Daoy (cell line): ENCODE measurements around the gene LHX1. TPM values are rescaled to one million over a fixed set of nuclear protein-coding genes. Genes with fewer than 3 reads are reported as not detected.
A peak's percentile ranks its signal among the peaks of the same experiment; 100 is the strongest.

Source experiments
- DNase-seq: peaks from one replicate; pipeline ENCODE4 v3.0.0-alpha.2; 2015; ENCODE audit warnings: low read depth
- total RNA-seq: library from RNA; depleted of rRNA; stranded (reverse); fragments of >200 nt; shearing (Covaris generic); gene quantifications from 2 replicates; pipeline ENCODE4 v1.2.3, GENCODE V29; 2014

Gene LHX1
- total RNA-seq, 1 experiment from 2014 or later, result 8.6 TPM

GRCh38 chr17:36921095-36921851, 16.0 kb upstream of the LHX1 start:
- peak; percentile 92 for DNase-seq

DNA sequence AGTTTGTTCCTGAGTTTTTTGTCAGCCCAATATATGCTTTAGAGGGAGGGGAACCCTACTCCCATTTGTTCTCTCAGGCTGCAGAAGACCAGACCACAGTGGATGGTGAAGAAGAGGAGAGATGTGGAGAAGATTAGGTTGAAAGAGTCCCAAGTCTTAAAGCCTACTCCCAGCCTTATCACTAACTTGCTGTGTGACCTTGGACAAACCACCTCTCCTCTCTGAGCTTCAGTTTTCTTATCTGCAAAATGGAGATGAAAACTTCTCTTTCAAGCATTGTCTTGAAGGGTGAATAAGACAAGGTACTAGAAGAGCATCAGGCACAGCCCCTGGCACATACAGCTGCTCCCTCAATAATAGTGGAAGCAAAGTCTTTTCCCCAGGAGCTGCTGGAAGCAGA, 15.1 kb upstream of the LHX1 start:
- DNase-seq, result no peak

- no peak for DNase-seq
Measured at GRCh38 chr17:36923814-36924221, 13.5 kb upstream of the LHX1 start.

DNA sequence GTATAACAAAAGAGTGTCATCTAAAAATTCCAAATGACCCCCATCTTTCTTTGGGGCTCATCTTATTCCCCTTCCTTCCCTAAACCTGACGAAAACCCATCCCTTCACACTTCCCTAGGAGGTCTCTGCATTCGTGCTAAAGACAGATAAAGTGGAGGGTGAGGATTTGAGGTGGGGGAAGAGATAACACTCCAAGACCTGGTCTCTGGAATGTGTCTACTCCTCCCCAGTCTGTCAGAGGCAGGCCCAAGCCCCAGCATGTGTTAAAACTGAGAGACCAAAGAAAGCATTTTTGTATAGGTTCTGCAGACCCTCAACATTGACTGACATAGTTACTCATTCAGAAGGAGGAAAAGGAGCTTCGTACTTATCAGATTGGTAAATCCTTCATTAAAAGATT, 11.0 kb upstream of the LHX1 start:
- DNase-seq, result no peak

GRCh38 chr17:36926701-36927100, 10.6 kb upstream of the LHX1 start:
- no peak for DNase-seq

DNA sequence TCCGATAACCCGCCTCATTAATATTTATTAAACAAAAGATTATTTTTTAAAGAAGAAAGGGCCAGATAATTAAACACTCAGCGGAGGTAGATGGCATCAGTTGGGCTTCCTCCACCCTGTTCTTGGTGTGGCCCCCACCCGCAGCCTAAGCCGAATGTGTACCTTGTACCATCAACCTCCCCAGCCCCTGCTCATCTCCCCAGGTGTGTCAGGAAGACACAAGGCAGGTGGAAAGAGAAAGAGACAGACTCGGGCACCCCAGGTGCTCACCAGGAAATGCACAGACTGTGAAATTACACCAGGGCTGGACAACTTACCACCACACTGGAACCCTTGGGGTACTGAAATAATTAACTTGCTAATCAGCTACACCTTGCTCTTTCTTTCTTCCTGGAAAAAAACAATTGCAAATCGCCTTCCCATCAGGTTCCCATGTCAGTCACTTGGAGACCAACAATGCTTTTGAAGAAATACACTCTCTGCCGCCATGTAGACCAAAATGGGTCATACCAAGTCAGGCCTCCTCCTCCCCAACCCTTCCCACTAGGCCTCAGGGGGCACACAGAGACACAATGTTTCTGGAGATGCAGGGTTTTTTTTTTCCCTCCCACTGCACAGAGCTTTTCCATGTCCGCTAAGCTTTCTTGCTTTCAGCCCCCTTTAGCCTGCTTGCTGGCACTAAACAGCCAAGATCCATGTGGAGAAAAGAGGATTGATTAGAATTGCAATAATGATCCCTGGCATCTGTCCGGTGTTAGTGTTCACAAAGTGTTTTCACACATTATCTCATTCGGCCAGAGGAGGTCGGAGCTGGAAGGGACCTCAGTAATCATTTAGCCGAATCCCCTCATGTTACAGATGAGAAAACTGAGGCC, 8.6 kb upstream of the LHX1 start:
- no peak for DNase-seq

DNA sequence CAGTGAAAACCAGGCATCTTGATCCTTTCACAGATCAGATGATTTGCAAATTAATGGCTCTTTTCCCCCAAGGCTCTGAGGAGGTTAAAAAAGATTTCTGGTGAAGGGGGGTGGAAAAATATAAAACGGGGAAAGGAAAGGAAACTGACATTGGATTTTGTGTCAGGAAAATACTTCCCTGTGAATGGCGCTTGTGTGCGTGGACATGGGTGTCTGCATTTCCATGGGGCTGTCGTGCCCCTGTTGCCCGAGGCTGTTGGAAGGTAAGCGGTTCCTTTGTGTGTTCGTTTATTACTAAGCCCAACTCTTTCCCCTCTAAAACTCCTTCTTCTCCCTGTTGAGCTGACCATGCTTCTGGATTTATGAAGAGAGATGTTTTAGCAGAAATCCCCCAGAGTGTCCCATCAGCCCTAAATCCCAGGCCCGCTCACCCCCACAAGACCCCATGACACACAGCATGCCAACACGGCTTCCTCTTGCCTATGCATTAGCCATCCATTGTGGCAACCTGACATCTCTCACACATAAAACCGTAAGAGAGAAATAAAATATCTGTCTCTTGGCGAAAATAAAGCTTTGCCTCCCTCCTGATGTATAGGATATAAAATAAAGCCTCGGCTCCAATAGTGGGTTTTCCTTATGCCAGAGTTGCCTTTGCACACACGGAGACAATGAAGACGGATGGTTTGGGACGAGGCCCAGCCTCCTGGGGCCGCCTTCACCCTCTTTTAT, 7.3 kb upstream of the LHX1 start:
- DNase-seq, result no peak

DNA sequence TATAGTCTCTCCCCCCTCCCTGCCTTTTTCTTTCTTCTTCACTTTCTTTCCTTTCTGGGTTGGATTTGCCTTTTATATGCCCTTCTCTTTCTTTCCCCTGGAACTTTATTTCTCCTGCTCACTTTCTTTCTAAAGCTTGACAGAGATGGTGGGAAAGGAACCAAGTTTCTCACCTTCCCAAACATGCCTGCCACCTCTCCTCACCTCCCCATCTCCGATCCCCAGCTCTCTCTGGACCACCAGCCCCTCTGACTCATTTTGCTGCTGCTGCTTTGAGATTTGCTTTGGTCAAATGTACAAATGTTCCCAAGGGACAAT, 6.7 kb upstream of the LHX1 start:
- no peak for DNase-seq

DNA sequence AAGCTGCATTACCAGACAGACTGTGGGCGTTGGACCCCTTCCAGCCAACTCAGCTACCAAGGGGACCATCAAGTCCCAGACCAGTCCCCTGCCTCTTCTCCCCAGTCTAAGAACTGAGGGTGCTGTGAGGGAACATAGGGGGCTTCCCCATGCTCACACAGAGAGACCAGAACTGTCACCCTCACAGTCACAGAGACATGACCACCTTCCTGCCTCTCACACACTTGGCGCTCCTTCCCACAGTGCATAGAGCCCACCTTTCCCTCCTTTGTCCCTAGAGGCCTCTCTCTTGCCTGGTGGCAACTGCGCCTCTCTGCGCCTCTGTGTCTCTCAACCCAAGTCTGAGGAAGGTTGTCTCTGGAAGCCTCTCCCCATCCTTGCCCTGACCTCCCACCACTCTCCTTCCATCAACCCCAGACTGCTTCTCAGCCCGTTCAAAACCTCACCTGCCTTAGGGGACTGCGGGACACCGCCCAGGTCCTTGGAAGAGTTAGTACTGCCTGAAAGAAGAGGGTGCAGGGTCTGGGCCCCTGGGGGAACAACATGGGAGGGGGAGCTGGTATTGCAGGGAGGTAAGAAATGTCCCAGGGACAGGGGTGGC, 6.1 kb upstream of the LHX1 start:
- no peak for DNase-seq

- no peak for DNase-seq
Measured at GRCh38 chr17:36931697-36932382, 5.4 kb upstream of the LHX1 start.

- DNase-seq, result no peak
Measured at GRCh38 chr17:36932383-36932693, 4.9 kb upstream of the LHX1 start.

GRCh38 chr17:36932694-36933511, 4.4 kb upstream of the LHX1 start:
- DNase-seq, result no peak

GRCh38 chr17:36933512-36934143, 3.6 kb upstream of the LHX1 start:
- DNase-seq, result no peak

DNA sequence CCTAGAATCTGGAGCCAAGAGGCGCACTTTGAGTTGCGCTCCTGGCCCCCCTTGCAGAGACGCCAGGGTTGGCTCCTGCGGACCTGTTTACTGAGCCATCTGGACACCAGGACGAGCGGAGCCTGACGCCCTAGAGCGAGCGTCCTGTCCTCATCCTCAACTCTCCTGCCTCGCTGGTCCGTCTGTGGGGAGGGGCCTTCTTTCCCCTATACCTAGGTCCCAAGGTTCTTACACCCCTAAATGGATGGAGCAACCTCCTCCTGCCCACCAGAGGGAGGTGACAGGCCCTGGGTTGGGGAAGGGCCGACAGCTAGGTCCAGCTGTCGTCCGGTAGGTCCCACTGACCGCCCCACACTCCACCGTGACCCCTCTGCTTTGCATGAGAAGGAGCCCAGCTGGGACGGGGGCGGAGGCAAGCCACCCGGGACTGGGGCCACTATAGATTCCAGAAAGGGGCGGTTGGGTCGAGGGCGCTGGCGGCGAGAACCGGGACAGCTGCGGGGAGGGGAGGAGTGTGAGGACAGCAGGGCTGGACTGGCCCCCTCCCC, 3.1 kb upstream of the LHX1 start:
- no peak for DNase-seq

- peak; percentile 76 for DNase-seq
Measured at GRCh38 chr17:36934692-36935630, 2.3 kb upstream of the LHX1 start.

DNA sequence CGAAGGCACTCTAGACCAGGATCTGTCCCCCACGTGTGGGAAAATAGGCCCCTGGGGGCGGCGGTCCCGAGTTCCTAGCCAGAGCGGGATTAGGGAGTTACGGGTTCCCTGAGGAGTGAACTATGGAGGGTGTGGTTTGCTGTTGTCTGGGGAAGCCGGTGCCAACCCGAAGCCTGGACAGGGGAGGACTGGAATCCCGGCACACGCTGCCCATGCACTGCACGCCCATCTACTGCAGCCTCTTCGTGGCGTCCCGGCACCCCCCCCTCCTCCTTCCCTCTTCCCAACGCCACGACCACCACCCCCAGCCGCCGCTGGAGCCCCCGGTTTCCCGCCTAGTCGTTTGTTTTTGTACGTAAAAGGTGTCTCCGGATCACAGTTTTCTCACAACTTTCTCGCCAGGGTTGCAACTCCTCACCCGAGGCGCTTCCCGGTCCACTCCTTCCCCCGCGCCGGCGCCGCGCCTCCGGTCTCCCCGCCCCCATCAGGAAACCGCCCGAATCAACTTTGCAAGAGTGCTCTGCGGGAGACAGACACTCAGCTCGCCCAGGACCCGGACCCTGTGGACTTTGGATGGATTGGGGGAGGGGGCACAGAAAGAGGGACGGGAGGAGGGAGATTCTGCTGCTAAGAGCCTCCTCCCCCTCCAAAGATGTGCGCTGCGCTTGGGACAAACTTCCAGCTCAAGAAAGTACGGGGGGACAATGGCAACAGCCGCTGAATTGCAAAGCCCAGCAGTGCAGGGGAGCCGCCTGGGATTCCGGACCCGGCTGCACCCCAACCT, 1.4 kb upstream of the LHX1 start:
- DNase-seq, result peak; percentile 80

DNA sequence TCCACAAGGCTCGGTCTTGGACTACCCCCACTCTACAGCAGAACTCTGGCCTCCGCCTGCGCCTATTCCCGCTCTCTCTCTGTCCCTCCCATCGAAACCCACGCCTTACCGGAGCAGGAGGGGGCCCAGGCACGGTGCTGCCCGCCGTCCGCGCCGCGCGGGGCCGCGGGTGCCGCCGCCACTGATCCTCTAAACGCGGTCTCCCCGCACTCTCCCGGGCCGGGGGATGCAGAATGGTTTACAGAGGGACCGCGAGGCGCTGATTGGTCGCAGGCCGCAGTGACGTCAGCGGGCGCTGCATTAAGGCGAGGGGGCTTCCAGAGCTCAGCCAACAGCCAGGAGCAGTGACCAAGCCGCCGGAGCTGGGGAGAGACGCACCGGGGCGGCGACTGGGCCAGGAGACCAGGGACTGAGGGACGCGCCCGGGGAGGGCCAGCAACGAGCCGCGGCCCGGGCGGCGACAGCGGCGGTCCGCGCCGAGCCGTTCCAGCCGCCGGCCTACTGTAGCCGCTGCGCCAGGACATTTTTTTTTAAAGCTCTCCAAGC, 747 bp upstream of the LHX1 start:
- DNase-seq, result peak; percentile 81
